GM10847 (cell line): Measurements from ENCODE around the gene PCLAF.

Experiments
- POLR2A ChIP-seq: IDR thresholded peaks from 2 replicates; pipeline ENCODE4 v1.6.1; 2011; ENCODE audit not compliant: insufficient read length; ENCODE audit errors: extremely low read depth

PCLAF gene

DNA sequence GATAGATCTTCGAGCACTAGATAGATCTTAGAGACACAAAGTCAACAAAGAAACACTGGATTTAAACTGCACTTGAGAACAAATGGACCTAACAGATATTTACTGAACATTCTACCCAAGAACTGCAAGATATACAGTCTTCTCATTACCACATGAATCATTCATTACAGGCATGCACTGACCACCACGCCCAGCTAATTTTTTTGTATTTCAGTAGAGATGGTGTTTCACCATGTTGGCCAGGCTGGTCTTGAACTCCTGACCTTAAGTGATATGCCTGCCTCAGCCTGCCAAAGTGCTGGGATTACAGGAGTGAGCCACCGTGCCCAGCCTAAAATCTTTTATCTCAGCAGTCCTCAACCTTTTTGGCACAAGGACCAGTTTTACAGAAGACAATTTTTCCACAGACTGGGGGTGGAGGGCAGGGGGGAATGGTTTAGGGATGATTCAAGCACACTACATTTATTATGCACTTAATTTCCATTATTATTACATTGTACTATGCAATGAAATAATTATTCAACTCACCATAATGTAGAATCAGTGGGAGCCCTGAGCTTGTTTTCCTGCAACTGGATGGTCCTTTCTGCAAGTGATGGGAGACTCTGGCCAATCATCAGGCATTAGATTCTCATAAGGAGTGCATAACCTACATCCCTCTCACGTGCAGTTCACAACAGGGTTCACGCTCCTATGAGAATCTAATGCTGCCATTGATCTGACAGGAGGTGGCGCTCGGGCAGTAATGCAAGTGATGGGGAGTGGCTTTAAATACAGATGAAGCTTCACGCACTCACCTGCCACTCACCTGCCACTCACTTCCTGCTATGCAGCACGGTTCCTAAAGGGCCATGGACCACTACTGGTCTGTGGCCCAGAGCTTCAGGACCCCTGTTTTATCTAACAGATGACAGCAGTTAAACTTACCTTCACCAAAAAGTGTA is 47.0 kb downstream of the PCLAF start:
- TF ChIP-seq POLR2A: no peak

GRCh38 chr15:64333516-64333915 is 47.7 kb downstream of the PCLAF start:
- no peak for TF ChIP-seq POLR2A

- TF ChIP-seq POLR2A: no peak
These were observed 56.9 kb downstream of the PCLAF start for GRCh38 chr15:64324165-64324877.

GRCh38 chr15:64315216-64315615 is 66.0 kb downstream of the PCLAF start:
- no peak for TF ChIP-seq POLR2A

- TF ChIP-seq POLR2A: no peak
These were observed 66.8 kb downstream of the PCLAF start for GRCh38 chr15:64314456-64314855.
